CD4-positive, alpha-beta T cell treated with Interferon gamma for 1 hour (primary cell): ENCODE measurements around the gene ATP11A.

Experiments
- DNase-seq: peaks from one replicate; pipeline ENCODE4 v3.0.0-alpha.2; 2020

The ATP11A gene

DNA sequence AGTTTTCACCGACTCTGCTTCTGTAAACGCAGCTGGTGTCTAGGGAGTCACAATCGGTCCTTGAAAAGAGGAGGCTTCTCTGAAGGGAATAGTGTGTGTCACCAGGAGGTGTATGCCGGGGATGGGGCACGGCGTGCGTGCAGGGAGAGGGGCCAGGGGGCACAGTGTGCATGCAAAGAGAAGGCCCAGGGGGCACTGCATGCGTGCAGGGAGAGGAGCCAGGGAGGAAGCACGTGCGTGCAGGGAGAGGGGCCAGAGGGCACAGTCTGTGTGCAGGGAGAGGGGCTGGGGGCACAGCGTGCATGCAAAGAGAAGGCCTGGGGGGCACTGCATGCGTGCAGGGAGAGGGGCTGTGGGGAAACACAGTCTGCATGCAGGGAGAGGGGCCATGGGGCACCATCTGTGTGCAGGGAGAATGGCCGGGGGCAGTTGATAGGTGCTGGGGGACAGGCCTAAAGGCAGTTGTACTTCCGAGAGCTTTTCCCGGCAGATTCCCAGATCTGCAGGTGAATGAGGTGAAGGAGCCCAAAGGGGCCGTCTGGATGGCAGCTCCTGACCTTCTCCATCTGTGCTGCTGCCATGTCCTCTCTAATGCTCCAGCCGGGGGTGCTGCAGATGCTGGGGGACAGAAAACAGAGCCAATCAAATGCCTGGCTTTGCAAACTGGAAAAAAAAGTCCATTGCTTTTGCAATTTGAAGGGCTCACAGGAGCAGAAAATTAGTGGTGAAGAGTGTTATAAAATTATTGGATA lies 36.4 kb downstream of the ATP11A start:
- DNase-seq = no peak

DNA sequence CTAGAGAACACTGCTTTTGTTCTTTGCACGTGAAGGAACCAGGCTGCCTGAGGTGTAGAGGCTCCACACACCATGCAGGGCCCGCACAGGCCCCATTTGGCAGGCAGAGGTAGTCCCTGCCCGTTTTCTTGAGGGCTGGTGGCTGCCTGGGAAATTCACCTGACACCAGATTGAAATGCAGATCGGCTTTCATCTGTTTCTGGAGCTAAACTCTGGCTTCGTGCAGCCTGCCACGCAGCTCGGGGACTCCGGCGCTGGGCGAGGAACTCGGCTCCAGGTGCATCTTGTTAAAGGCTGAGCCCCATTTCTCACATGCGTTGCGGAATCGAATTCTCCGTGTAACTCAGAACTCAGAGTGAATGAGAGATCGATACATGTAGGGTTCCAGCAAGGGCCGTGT lies 37.7 kb downstream of the ATP11A start:
- no peak for DNase-seq

DNA sequence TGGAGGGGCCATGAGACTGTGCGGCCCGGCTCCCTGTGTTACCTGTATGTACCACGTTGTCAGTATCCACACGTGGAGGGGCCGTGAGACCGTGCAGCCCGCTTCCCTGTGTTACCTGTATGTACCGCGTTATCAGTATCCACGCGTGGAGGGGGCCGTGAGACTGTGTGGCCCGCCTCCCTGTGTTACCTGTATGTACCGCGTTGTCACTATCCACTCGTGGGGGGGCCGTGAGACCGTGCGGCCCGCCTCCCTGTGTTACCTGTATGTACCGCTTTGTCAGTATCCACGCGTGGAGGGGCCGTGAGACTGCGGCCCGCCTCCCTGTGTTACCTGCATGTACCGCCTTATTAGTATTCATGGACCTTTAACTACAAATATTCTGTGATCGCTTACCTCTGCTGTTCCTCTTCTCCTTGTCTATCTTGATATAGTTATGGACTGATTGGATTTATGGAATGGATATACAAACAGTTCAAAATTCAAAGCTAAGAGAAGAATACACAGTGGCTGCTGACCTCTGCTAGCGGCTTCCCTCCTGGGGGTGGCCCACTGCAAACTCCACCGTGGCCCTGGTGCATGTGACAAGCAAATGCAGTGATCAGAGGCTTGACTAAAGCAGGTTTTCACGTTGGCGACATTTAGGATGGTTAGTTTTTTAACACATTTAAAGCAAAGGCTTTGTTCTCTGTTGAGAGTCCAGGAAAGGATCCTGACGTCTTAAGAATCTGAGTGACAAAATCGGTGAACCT lies 38.7 kb downstream of the ATP11A start:
- DNase-seq = no peak

DNA sequence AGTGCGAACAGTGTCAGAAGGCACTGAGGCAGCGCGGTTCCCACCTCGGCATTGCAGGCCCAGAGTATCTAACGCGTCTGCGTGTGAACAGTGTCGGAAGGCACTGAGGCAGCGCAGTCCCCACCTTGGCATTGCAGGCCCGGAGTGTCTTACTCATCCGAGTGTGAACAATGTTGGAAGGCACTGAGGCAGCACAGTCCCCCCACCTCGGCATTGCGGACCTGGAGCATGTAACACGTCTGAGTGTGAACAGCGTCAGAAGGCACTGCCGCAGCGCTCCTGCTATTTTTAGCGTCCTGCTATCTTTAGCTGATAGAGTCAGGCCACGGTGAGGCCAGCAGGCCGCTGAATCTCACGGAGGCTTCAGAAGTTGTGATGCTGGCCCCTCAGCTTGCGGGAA lies 39.6 kb downstream of the ATP11A start:
- DNase-seq = no peak

DNA sequence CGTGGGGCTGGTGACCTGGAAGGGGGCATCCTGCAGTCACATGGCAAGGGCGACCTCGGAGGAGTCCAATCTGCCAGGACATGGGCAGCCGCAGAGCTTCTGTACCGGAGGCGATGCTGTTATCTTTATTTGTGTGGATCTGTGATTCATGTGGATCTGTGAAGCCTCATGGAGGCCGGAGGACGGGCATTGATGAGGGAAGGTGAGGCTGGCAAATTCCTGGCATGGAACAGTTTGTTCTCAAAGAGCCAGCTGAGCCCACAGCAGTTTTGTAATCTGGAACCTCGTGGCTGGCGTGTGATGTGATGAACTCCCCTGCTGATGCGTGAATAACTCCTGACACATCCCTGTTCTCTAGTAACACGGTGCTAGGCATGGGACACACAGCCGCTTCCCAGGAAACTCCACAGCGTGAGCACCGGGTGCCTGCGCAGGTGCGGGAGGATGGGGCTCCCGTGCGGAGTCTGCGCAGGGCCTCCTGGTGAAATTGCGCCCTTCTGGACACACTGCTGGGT lies 40.4 kb downstream of the ATP11A start:
- no peak for DNase-seq

DNA sequence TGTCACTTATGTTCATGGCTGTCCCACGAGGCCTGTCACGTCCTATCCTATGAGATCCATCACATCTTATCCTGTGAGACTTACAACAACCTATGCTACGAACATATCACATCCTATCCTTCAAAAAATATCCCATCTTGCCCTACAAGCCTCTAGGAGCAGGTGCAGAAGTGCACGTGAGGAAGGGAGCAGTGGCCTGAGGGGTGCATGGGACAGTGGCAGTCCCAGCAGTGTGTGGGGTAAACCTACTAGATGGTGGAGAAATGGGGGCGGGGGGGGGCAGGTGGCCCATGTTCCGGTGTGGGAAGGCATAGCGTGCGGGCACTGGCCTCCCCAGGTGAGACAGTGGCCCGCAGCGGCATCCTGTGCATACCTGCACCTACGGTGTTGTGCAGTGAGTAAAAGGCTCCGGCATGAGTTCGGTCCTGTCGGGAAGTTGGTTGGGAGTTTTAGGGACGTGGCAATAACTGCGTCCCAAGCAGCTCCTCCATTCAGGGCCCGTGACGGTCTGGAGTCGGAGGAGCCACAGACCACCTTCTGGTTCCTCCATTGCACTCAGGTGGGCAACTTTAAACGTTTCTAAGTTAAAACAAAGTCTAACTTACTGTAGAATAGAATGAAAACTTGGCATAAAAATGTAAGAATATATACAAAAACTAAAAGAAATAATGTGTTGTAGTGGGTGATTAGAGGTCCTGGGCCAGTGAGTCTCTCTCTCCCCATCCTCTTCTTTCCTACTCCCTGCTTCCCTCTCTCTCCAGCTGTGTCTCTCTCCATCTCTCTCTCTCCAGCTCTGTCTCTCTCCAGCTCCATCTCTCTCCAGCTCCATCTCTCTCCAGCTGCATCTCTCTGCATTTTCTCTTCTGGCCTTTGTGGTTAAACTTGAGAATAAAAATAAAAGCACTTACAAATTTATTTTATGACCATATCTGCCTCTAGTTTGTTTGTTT lies 42.1 kb downstream of the ATP11A start:
- DNase-seq = no peak

DNA sequence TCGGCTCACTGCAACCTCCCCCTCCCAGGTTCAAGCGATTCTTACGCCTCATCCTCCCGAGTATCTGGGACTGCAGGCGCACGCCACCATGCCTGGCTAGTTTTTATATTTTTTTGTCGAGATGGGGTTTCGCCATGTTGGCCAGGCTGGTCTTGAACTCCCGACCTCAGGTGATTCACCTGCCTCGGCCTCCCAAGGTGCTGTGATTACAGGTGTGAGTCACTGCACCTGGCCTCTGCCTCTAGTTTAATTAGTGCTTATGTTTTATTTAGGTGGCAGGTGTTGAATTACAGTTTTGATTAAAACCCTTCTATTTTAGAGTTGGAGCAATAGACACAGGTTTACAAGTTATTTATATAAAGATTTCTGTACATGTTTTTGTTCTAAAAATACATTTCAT lies 42.8 kb downstream of the ATP11A start:
- no peak for DNase-seq

DNA sequence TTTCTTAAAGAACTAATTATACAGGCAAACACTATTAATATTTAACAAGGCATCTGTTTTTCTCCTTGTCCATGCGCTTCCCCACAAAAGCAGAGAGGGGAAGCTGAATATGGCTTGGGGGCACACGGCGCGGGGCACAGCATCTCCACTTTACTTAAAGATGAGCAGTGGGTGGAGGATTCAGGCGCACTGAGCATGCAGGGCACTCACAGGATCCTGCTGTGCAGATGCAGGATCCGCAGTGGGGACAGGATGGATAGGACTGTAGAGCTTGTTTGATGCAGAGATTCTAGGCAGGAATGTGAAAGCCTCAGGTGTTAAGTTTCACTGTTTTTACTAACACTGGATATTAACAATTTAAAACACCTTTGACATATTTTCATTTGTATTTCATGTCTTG lies 43.3 kb downstream of the ATP11A start:
- no peak for DNase-seq

DNA sequence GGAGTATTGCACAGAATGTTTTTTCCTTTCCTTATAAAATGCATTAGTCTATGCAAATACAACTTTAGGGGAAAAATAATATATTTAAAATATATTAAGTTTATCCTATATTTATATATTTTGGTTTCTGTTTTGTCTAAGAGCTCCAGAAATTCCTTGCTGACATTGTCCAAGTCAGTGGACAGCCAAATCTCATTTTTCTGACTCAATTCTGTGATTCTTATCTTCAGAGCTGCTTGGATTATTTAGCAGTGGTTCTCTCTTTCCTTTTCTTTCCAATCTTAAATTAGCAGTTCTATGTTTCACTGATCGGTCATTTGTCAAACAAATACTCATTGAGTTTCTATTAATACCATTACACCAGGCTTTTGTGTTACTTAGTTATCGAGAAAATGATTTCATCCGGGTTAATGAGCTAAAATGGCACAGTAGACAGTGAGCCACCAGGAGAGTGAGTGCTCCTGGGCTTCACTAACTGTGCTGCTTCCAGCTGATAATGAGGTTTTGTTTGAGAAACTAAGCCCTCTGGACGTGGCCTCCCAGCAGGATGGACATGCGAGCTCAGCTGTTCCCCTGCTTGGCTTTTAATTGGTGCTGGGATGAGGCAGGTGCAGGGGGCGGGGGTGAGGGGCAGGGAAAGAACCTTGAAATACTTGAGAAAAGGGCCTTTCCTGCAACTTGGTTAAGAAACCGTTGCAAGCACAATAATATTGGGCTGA lies 44.0 kb downstream of the ATP11A start:
- DNase-seq = no peak

DNA sequence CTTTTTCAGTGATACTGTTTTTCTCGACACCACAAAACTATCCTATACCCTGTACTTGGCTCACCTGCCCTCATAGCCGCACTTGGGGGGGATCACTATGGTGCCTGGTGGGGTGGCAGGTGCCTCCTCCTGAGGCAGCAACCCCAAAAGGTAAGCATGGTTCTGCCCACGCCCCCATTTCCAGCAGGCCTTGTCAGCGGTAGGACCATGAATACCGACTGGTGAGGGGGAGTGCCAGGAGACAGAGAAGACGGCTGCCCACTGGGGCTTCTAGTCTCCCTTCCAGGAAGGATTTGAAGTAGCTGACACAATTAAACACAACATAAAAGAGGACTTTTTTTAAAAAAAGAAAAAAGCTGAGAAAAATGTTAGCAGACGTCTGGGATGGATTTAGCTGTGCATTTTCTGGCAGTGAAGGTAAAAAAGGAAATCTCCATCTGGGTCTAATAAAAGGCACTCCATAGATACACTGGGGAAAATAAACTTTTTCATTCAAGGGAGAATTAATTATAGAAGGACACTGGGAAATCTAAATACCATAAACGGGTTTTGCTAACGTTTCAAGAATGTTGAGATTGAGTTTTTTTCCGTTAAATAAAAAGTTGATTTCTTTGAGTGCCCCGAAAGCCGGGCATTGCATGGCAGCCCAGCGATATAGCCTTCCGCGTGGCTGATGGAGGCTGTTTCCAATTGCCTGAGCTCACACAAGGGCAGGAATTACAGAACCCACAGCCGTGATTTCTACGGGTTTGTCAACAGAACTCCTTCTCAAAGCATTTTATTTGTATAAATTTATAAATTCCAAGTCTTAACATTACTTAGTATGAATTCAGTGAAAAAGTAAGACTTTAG lies 45.1 kb downstream of the ATP11A start:
- no peak for DNase-seq

DNA sequence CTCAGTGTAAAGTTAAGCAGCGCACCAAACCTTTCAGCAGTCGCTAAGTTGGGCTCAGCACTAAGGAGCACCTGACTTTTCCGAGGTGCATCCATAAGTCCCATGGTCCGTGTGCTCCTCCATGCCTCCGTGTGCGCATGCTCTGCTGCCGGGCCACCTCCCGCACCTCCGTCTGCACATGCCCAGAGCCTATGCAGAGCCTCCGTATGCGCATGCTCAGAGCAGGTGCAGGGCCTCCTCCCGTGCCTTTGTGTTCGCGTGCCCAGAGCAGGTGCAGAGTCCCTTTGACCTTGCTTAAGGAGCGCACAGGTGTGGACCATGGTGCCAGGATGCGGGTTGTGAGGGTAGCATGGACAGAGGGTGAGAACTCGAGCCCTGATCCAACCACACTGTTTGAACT lies 46.0 kb downstream of the ATP11A start:
- no peak for DNase-seq

DNA sequence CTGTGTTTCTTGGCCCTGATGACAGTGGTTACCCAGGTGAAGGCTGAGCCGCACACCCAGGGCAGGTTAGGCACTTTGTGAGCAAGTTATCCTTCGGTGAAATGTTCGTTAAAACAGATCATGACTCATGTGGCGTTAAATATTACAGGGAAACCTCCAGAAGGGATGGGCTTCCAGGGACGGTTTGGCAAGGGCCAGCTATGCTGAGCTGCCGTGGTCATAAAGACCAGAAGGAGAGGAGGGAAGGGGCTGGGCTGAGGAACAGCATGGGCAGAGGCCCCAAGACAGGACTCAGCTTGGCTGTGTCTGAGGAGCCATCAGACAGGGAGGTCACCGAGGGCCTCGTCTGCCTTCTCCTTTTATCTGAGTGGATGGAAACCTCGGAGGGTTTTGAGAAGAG lies 47.5 kb downstream of the ATP11A start:
- no peak for DNase-seq

DNA sequence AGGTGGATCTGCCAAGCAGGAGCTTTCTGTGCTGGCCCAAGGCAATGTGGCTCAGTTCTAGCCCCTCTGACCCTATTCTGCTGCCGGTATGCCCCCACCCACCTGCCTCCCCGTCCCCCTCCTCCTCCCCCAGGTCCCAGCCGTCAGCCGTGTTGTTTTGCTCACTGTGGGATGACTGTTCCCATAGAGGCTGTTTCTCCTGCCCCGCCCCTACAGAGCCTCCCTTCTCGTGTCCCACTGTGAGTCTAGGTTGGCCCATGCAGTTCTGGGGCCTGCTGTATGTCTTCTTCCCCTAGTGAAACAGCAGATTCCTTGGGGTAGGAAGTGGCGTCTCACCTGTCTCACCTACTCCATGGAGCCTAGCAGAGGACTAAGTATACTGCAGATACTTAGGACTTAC lies 48.8 kb downstream of the ATP11A start:
- no peak for DNase-seq

DNA sequence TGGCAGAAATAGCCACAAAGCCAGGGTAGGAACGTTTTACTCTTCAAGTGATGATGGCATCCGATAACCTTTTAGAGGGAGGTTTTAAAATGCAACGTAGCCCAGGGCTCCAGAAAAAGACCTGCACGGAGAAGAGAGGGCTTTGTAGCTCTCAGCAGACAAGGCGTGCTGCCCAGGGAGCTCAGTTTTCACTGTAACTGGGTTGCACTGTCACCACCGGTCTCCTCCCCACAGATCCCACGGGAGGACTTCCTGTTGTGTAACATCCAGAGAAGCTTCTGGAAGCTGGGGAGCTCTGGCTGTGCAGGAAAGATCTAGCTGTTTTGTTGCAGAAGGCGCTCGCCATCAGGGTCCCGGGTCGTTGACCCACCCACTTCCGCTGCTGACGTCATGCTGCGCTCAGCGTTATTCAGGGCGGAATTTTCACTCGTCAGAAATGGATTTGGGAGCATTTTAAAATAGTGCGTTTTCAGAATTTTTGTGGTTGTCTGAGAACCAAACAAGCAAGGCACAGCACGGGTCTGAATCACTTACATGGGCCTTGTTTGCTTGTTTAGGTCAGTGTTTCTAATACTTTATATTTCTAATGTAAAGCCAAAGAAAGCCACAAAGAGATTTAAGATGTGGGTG lies 50.8 kb downstream of the ATP11A start:
- no peak for DNase-seq

DNA sequence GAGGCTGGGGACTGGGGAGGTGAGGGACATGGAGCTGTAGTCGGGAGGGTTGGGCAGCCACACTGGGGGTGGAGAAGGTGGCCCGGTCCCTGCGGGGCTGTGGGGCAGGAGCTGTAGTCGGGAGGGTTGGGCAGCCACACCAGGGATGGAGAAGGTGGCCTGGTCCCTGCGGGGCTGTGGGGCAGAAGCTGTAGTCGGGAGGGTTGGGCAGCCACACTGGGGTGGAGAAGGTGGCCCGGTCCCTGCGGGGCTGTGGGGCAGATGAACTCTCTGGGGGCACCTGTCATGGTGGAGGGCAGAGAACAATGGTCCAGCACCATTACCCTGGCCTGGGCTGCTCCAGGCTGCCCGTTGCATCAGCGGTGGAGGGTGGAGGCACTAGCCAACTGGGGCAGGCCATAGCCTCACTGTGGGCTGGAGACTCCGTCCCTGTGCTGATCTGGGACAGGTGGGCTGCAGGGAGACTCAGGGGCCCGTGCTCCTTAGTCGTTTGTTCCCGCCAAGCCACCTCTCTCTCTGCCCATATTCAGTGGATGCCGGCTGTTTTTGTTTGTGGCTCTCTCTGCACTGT lies 51.4 kb downstream of the ATP11A start:
- DNase-seq = no peak

DNA sequence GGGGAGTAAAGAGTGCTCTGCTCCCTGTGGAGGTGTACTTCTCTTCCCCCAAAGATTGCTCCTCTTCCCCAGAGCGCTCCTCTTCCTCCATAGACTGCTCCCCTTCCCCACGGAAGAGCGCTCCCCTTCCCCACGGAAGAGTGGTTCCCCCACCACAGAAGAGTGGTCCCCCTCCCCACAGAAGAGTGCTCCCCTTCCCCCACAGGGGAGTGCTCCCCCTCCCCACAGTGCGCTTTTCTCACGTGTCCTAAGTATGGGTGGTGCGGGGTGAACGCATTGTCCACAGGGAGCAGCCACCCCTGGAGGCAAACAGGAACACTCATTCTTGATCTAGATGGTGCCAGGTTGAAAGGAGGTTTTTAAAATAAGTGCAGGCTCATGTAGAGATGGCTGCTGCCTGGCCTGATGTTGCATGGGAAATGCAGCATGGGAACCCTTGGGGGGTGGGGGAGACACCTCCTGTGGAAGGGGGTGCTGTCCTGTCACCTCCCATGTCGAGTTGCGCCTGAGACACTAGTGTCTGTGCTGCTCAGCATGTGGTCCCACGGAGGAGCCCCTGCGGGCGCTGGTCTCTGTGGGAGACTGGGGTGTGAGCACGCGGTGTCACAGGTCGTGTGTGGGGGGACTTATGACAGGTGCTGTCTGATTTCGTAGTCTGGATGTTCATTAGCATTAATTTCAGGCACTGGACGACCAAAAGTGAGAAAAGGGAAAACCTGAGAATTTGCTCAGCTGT lies 52.2 kb downstream of the ATP11A start:
- DNase-seq = no peak

DNA sequence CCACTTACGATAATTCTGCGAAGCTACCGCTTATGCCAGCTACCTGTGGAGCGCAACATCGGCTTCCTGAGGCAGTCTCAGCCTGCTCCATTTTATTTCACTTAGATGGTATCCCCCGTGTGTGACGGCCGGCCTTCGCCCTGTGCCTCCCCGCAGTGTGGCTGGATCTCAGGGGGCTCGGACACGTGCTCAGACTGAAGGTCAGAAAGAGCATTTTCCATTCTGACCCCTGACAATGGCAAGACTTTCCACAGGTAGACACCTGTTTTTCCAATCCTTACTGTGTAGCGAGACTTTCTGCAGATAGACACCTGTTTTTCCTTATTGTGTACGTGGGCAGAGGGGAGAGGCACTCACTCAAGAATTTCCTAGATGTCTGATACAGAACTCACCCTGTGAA lies 52.7 kb downstream of the ATP11A start:
- DNase-seq = no peak

DNA sequence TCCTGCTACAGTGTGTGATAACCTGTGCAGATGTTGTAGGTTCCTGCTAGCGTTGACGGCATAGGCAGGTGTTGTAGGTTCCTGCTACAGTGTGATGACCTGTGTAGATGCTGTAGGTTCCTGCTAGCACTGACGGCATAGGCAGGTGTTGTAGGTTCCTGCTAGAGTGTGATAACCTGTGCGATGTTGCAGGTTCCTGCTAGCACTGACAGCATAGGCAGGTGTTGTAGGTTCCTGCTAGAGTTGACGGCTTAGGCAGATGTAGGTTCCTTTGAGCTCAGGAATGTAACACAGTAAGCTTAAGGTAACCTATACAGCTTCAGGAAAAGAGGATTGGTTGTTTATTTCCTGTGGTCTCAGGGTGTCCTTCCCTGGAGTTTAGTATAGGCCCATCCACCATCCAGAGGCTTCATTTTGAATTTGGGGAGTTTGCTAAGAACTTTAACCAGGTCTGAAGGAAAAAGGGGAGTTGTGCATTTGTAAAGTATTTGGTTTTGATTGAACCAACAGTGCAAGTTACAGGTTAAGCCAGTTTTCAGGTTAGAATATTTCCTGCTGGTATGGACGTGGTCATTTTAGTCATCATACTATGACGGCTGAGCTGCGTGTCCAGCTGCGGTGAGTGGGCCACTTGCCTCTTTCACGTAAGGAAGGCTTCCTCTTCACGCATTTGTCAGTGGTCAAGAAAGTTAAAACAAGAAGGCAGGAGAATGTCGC lies 53.8 kb downstream of the ATP11A start:
- DNase-seq = no peak
